Inflammatory macrophage treated with lipopolysaccharide for 4 hours (primary cell): ENCODE measurements around the gene CDK6.

Experiments
- DNase-seq: peaks from one replicate; pipeline ENCODE4 v3.0.0-alpha.2; 2020

The CDK6 gene

DNA sequence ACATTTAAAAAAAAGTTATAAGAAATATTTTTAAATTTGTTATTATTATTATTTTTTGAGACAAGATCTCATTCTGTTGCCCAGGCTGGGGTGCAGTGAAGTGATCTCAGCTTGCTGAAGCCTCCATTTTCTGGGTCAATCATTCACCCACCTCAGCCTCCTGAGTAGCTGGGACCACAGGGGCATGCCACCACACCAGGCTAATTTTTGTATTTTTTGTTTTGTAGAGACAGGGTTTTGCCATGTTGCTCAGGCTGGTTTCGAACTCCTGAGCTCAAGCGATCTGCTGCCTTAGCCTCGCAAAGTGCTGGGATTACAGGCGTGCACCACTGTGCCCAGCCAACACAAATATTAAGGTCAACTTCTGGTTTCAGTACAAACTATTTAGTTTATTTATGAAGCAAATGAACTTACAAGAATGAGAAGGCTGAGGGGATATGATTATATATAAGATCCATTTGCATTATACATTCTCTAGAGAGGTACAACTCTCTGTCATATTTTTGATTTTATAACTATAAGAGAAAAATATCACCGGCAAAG is 200.3 kb downstream of the CDK6 start:
- DNase-seq = no peak

DNA sequence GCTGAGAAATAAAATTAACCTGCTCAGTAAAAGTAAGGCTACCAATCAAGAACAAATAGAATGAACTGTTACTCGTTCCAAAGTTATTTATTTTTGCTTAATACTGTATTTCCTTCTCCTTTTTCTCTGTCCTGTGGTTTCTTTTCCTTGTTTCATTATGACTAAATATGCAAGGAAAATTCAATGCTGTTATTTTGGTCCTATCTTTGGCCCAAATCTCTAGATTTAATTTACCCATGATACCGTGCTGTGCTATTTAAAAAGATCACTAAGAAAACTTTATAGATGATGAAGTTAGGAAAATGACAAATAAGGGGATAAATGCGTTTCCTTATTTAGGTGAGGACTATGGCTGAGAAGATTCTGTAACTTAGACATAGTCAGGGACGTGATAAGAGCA is 200.8 kb downstream of the CDK6 start:
- DNase-seq = peak; percentile 62

DNA sequence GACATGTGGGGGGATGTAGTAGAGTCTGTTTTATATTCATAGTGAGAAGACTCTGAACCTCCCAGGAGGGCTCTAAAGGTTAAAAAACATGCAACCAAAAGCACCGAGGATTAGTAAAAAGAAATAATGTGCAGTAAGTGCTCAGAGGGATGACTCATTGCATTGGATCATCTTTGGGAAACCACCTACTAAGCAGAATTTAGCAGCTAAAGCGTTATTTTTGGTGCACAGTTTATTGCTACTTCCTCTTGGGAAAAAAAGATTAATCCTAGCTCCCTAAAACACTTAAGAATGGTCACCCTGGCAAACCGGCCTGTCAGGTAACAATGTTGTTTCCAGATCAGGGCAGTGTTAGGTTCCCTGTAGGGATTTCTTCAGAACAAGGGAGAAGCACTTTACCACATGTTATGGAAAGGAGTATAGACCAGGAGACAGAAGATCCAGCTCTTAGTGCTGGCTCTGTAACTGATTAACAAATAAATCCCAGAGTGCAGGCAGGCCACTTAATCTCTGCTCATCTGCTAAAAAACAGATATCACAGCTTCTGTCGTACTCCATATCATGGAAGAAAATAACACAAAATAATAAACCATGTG is 201.4 kb downstream of the CDK6 start:
- peak; percentile 91 for DNase-seq

DNA sequence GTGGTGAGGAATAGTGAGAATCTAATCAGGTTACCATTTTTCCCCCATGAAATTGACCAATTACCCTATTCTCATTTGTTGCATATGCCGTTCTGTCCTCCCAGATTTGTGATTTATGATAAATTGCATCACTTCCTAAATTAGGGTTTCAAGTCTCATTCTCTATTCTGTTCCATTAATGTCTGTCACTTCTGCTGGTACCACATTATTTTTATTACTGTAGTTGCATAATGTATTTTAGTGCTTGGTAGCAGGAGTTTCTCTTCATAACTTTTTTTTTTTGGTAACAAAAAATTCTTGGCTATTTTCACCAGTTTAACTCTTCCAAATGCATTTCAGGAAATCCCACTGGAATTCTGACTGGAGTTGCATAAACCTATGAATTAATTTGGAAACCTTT is 202.2 kb downstream of the CDK6 start:
- peak; percentile 82 for DNase-seq

DNA sequence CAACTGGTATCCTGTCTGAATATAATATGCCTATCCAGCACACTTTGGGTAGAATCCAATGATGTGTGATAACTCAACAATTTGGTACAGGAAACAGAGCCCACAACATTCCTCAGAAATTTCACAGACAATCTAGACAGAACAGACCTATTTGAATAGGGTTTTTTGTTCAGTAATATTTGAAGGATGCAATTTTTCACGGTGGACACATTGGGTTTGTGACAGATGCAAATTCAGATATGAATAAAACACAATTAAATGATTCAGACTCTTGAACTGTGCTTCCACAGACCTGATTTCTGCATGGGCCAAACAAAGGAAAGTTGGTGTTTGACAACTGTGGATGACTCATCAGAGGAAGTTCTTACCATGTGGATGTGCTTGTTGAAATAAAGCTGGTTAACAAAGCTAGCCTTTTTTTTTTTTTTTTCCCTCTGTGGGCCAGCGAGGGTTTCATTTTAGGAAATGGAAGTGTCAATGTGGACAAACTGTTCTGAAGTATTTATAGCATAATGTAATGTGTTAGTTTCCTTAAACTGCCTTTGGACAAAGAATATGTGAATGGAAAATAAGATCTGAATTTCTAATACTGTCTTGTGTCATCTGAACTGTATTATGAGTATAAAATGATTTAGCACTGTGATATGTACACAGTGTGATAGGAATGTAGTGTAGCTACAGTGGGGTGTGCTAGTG is 203.0 kb downstream of the CDK6 start:
- peak; percentile 94 for DNase-seq

DNA sequence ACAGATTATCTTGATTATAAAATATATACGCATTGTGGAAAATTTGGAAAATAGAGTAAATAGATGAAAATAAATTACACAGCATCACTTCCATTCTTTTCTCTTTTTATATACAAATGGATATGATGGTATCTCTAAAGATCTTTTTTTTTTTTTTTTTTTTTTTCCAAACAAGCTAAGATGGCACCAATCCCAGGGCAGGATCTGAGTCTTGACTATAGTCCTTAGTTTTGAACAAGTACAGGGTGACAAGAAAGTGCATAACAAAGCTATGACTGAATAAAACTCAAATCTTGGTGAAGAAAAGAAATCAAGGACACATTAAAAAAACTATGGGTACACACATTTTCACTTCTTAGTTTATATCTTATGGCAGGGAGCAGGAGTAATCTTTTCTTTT is 203.6 kb downstream of the CDK6 start:
- no peak for DNase-seq

DNA sequence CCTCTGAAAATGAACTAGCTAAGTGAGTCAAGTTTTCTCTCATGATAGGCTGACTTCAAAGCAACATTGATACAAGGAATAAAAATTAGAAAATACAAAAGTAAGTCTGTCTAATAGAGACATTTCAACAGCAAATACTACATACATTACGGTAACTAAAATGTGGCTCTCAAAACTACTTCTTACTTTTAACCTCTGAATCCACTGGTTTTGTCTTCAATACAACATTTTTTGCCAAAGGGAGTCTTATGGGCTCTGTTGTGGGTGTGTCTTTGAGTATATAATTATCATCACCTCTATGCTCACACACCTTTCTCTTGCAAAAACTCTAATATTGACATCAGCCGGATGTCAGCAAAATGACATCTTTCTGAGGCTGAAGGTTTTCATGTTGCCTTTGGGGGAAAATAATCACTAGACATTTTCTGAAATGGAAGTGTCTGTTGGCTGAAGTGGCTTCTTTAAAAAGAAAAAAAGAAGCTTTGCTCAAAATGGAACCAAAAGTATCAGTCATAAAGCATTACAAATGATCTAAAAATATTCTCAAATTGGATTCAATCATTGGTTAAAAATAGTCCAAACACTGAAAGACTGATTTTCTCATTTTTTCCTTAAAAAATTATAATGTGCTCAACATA is 204.4 kb downstream of the CDK6 start:
- peak; percentile 64 for DNase-seq

DNA sequence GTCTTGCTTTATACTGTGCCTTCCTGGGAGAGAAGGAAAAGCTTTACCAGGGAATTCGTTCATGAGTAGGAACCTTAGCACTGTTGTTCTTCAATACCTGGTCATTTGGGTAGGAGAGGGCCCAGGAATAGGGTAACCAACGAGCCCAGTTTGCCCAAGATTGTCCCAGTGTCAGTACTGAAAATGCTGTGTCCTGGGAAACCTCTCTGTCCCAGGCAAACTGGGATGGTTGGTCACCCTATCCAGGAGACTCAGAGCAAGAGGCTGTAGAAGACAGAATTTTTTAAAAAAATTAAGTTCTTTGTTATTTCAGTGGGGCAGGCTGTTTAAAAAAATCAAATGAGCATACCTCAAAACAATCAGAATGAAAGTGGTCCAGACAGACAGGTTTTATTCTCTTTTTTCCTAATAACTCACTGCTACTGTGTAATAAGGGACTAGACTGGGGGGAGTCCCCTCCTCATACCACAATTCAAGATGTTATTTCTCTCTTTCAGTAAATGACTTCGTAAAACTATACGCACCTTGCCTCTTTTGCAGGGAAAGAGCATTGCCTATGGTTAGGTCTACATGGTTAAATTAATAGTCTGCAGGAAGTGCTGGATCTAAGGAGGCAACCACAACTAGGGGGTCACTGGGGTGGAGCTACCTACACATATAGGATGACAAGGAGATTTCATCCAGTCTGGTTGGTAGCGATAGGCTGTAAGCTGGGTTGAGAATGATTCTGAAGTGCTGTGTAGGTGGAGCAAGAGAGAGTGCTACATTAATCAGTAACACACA is 205.1 kb downstream of the CDK6 start:
- DNase-seq = no peak

DNA sequence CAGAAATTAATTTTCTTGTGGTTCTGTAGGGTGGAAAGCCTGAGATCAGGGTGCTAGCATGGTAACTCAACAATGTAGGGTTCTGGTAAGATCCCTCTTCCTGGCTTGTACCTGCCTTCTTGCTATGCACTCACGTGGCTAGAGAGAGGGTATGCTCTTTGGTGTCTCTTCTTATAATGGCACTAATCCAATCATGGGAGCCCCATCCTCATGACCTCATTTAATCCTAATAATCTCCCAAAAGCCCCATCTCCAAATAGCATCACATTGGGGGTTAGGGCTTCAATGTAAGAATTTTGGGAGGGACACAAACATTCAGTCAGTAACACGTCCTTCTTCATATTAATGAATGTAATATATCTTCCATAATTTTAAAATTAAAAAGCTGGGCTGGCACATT is 206.6 kb downstream of the CDK6 start:
- no peak for DNase-seq

DNA sequence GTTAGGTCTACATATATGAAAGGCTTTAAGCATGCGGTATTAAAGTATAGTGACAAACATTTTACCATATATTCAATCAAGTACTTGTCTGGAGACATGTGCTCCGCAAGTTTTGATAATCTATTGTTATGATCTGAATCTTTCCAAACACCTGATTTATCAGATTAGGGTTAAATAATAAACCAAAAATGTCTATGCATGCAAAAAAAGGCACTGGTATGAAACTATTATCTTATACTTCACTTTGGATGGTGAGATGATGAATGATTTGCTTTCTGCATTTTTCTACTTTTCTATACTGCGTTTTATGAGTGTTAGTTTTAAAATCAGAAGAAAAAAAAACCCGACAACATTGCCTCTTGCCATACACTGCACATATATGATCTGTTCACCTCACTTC is 208.4 kb downstream of the CDK6 start:
- DNase-seq = no peak

DNA sequence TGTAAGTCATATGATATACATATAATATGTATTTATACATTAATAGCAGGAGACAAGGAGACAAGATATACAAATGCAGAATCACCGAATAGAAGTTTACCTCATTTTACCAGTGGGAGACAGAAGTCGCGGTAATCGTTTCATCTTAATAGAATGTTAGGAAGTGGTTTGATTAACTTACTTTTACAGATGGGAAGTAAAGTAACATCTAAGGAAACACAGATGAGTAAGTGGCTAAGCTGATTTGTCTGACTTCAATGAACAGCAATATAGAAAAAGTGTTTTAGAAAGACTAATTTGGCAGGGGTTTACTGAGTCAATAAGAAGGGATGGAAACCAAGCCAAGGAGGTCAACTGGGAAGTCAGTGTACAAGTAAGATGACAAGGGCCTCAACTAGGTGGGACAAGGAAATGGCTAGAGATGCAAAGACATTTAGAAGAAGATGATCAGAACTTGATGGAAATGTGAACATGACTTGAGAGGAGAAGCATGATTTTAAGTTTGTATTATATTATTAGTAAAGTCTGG is 210.0 kb downstream of the CDK6 start:
- DNase-seq = no peak

DNA sequence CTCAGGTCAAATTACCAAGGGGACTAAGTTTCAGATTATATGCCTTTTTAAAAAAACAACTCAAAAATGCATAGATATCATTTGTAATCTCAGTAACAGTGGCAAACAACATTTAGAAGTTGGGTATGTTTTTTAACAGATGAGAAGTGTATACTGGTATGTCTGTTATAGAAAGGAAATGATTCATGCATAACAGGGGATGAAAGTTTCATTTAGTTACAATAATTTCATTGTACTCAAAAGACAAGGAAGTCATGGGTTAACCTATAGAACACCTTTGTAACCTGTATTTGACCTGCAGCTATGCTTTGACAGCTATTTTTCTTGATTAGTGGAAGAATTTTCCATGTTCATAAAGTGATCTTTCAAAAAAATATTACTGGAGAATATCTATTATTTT is 210.8 kb downstream of the CDK6 start:
- DNase-seq = no peak

DNA sequence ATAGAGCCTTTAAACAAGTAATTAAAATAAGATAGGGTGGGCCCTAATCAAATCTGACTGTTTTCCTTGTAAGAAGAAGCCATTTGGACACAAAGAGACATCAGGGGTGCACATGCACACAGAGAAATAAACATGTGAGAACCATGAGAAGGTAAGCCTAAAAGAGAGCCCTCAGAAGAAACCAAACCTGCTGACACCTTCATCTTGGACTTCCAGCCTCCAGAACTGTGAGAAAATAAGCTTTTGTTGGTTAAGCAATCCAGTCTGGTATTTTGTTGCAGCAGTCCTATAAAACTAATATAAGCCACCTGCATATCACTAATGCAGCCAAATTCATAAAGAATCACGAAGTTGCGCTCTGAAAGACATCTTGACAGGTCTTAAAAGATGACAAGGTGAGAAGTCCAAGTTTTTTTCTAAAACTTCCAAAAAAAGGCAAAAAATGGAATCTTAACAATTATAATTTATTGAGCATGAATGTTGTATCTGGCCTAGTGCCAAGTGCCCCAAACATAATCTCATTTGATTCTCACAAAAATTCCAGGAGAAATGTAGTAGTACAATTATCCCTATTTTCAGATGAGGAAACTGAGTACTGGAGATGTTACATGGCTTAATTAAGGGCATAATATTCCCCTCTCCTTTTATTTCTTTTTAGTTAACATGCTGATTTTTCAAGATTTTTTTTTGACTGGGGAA is 211.9 kb downstream of the CDK6 start:
- no peak for DNase-seq

DNA sequence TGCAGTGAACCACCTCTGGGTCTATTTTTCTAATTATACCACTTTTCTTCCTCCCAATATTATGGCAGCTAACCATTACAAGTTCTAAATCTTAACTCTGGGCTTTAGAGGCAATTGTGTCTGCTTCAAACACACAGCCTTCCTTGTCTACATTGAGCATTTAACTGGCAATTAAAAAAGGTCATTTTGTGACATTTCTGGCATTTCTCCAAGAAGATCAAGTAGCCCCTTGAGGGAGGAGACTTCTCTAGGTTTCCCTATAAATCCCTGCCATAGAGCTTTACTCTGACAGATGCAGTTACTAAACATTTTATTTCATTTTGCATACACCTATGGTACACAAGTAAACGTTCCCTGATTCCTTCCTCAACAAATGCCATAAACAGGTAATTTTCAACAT is 212.8 kb downstream of the CDK6 start:
- no peak for DNase-seq

DNA sequence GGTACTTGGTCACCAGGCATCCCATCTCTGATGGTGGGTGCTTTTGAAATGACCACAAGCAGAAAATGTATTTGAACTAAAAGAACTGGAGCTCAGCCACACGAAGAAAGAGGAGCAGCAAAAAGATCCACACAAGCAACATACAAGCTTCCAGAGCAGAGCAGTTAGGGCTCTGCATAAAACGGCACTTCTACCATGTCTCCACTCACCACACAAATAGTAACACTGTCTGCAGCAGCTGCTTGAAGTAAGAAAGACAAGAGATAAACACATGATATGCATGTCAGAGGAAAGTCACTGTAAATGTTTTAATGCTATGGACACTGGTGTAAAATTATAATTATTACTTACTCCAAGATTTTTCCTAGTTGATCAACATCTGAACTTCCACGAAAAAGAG is 213.7 kb downstream of the CDK6 start:
- DNase-seq = no peak

DNA sequence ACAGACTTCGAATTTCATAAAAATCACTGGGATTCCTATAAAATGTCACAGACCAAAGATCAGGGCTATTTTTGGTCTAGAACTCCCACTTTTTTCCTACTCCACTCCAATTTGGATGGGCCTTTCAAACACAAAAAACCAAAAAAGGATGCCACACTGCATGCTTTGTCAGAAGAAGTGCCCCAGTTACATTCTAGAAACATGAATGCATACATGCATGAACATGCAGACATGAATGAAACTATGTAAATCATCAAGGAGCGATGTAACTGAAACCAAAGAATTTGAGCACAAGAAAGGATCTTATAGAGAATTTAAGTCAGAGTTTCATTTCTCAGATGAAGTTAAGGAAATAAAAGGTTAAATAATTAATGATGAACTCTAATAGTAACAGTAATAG is 214.3 kb downstream of the CDK6 start:
- DNase-seq = no peak

DNA sequence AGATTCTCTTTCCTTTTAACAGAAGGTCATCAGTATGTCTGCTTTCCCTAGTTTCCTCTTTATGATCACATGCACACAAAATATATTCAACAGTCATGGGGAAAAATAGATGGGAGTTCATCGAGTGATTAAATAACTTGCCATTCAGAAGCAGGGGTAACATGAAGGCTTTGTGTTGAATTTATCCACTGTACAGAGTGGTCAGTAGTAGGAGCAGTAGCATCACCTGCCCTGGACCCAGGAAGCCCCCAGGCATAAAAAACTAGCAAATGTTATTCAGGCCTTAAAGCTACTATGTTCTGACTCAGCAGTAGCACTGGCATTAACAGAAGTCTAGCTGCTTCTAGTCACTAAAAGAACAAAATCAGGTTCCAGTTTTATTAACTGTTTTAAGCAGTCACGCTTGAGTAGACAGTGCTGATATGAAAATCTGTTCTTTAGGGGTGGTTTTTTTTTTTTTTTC is 214.8 kb downstream of the CDK6 start:
- DNase-seq = peak; percentile 20

DNA sequence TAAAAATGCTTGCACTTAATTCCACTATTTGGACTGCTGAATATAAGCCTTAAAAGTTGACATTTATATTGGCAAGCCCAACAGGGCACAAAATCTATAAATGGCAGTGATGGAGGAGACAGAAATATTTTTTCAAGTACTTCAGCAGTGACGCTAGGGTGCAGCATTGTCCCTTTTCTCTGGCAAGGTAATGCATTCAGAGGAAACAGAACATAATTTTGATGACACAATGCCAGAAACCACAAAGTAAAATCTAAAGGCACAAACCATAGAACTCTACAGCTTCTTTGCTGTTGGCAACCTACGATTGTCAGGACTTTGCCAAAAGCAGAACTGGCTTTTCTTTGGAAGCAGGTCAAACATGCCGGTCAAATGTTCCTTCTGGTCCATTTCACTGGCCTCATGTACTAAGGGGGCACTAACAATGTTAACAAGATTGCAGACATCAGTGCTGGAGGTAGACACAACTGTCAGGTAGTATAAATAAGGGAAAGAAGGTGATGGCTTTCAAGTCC is 215.3 kb downstream of the CDK6 start:
- DNase-seq = peak; percentile 86

DNA sequence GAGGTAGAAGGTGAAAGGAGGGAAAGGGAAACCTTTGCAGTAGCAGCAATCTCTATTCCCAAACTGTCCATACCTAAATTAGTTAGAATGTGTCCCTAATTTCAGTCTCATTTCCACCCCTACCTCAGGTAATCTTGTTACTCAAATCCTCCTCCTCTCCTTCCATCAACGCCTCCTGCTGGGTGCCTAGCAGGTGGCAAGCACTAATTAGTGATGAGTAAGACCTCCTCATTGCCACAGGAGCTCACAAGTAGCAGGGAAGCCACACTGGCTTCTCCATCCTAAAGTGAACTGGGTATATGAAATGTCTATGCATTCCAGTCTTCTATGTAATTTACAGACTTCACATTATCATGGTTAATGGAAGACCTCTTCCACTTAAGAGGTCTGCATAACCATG is 220.5 kb downstream of the CDK6 start:
- DNase-seq = no peak

DNA sequence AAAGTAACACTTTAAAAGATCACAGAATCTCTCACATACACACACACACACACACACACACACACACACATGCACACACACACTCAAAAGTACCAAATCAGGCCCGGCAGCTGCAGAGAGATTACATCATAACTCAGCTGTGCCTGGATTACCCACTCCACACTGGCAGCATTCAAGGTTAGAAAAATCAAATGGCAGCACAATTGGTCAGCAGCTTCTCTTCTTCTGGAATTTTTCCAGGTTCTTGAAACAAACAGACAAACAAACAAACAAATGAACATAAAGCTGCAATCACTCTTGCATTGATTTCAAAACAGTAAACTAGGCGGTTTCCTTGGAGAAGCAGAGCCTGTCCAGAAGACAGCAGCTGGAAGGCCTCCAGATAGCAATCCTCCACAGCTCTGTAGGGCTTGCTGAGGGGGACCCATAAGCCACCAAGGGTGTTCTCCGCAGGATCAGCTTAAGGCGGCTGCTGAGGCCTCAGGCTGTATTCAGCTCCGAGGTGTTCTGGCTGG is 221.7 kb downstream of the CDK6 start:
- DNase-seq = no peak

DNA sequence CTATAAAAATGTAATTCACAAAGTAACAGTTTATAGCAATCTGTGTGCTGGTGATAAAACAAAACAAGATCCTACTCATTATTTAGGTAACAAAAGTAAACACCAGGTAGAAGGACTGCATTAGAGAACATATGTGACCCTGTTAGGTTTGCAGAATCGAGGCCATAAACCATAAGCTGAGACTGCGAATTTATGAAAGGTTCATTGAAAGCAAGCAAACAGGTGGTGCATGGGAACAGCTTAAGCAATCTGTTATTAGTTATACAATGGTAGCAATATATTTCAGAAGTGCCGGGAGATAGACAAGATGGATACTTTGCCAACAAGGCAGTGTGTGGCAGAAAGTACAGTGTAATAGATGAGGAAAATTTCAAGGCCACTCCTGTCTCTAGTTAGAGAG is 222.7 kb downstream of the CDK6 start:
- DNase-seq = no peak

DNA sequence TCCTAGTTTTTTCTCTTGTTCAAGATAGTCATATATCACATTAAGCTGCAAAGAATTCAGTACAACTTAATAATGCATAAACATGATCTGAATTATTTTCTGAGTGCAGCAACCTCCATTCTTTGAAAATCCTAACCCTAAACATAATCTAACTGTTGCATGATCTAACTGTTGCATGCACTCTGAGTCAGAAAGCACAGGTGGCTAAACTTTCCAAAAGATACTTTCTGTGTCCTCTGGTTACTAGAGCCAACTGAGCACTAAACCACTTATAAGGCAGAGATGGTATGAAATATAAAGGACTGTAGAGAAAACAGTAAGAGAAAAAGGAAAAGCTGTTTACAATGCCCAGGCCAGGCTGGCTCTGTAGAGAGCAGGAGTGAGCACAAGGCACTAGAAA is 223.2 kb downstream of the CDK6 start:
- no peak for DNase-seq
